ENCODE data around the gene TMEM253.

TMEM253 gene

DNA sequence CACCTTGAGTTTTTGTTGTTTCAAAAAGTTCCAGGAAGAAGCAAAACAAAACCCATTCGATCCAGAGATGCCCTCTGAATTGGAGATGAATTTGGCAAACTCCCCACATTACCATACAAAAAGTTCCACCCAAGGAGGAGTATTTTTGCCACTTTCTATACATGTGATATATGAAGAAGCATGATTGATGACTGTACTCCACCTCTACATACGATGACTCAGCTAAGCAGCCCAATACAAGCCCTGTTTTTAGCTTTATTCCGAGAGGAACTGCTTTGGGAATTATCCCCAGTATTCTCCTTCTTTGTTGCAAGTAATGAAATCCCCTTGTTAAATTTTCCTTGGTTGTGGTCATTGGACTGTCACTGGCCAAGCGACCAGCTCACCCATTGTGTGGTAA lies 11.4 kb downstream of the TMEM253 start:
- no peak overlapping the region for H3K4me3 ChIP-seq (ENCODE audit: low read depth in 1 of 2, low read length in 2 of 2)
- H3K27me3 ChIP-seq (ENCODE audit: control insufficient read depth in 1 of 2, insufficient read depth in 2 of 2, low read length in 2 of 2), result no peaks in the 10 kb centered on the region
- no peak overlapping the region for H3K9ac ChIP-seq (ENCODE audit: low read length)
- H3K36me3 ChIP-seq (ENCODE audit: insufficient read depth, low read length), result no peaks in the 10 kb centered on the region
- no peak overlapping the region for H3K27ac ChIP-seq (ENCODE audit: low read depth, low read length)
- H3K9me3 ChIP-seq (ENCODE audit: low read length), result no peaks in the 10 kb centered on the region
- no peaks in the 10 kb centered on the region for H3K4me1 ChIP-seq (ENCODE audit: insufficient read depth, low read length)

GRCh38 chr14:21113369-21113768 lies 12.5 kb downstream of the TMEM253 start:
- H3K27me3 ChIP-seq (ENCODE audit: control insufficient read depth in 1 of 2, insufficient read depth in 2 of 2, low read length in 2 of 2), result no peaks in the 10 kb centered on the region
- no peak overlapping the region for H3K4me3 ChIP-seq (ENCODE audit: low read depth in 1 of 2, low read length in 2 of 2)
- no peak overlapping the region for H3K9ac ChIP-seq (ENCODE audit: low read length)
- no peaks in the 10 kb centered on the region for H3K36me3 ChIP-seq (ENCODE audit: insufficient read depth, low read length)
- H3K27ac ChIP-seq (ENCODE audit: low read depth, low read length), result no peak overlapping the region
- no peaks in the 10 kb centered on the region for H3K9me3 ChIP-seq (ENCODE audit: low read length)
- no peaks in the 10 kb centered on the region for H3K4me1 ChIP-seq (ENCODE audit: insufficient read depth, low read length)

DNA sequence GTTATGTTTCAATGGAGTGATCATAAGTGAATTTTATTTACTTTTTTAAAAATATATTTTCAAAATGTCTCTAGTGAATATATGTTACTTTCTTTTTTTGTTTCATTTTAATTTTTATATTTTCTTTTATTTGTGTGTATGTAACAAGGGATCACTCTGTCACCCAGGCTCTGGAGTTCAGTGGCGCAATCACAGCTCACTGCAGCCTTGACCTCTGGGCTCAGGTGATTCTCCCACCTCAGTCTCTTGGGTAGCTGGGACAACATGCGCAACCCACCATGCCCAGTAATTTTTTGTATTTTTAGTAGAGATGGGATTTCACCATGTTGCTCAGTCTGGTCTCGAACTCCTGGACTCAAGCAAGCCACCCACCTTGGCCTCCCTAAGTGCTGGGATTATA lies 18.1 kb downstream of the TMEM253 start:
- Histone ChIP-seq H3K9me3 (ENCODE audit: low read length) (no peaks in the 10 kb centered on the region), H3K4me1 (ENCODE audit: insufficient read depth, low read length) (no peaks in the 10 kb centered on the region), H3K27me3 (ENCODE audit: control insufficient read depth in 1 of 2, insufficient read depth in 2 of 2, low read length in 2 of 2) (no peaks in the 10 kb centered on the region), H3K36me3 (ENCODE audit: insufficient read depth, low read length) (no peaks in the 10 kb centered on the region), H3K27ac (ENCODE audit: low read depth, low read length) (no peak overlapping the region), H3K9ac (ENCODE audit: low read length) (no peak overlapping the region), H3K4me3 (ENCODE audit: low read depth in 1 of 2, low read length in 2 of 2) (no peak overlapping the region)

DNA sequence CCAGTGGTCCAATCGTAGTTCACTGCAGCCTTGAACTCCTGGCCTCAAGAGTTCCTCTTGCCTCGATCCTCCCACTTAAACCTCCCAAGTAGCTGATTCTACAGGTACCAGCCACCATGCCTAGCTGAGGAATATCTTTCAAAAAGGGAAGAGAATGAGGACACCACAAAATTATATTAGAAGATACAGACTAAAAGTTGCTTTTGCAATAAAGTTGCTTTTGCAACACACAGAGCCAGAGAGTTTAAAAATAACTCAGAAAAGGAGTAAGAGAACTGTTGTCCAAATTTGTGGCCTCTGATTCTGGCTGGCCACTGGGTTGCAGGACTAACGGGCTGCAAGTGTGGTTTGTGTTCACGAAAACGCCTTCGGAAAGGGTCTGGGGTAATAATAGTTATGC lies 19.8 kb downstream of the TMEM253 start:
- Histone ChIP-seq H3K36me3 (ENCODE audit: insufficient read depth, low read length) (no peaks in the 10 kb centered on the region), H3K27me3 (ENCODE audit: control insufficient read depth in 1 of 2, insufficient read depth in 2 of 2, low read length in 2 of 2) (no peaks in the 10 kb centered on the region), H3K27ac (ENCODE audit: low read depth, low read length) (no peak overlapping the region), H3K4me1 (ENCODE audit: insufficient read depth, low read length) (no peaks in the 10 kb centered on the region), H3K9ac (ENCODE audit: low read length) (no peak overlapping the region), H3K9me3 (ENCODE audit: low read length) (no peaks in the 10 kb centered on the region), H3K4me3 (ENCODE audit: low read depth in 1 of 2, low read length in 2 of 2) (no peak overlapping the region)

DNA sequence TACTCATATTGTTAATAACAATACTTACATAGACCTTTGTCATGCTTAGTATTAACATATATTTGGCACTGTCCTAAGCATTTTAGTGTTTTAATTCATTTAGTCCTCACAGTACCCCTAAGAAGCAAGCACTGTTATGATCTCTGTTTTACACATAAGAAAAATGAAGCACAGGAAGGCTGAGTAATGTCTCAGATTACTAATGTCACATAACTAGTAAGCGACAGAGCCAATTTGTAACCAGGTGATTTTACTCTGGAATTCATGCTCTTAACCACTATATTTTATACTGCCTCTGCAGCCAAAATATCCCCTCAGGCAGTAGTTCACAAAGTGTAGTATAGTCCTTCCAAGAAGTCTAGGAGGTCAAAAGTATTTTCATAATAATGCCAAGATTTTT lies 20.3 kb downstream of the TMEM253 start:
- no peaks in the 10 kb centered on the region for H3K27me3 ChIP-seq (ENCODE audit: control insufficient read depth in 1 of 2, insufficient read depth in 2 of 2, low read length in 2 of 2)
- no peak overlapping the region for H3K9ac ChIP-seq (ENCODE audit: low read length)
- H3K36me3 ChIP-seq (ENCODE audit: insufficient read depth, low read length), result no peaks in the 10 kb centered on the region
- H3K4me3 ChIP-seq (ENCODE audit: low read depth in 1 of 2, low read length in 2 of 2), result no peak overlapping the region
- H3K4me1 ChIP-seq (ENCODE audit: insufficient read depth, low read length), result no peaks in the 10 kb centered on the region
- no peaks in the 10 kb centered on the region for H3K9me3 ChIP-seq (ENCODE audit: low read length)
- H3K27ac ChIP-seq (ENCODE audit: low read depth, low read length), result no peak overlapping the region

DNA sequence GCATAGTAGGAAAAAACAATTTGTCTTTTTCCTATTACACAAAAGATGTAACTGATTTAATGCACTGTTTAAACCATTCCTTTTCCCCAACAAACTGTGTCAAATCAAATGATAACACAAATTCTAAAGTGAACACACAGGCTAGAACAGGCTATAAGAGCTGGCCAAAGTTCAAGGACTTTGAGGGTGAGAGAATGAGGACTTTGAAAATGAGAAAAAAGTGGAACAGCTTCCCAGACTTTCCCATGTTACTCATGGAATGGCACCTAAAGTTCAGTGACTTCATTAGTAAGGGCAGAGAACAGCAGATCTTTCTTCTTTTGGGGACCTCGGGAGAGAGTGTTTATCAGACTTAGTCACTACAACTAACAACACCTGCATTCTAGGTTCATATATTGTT lies 22.6 kb downstream of the TMEM253 start:
- H3K36me3 ChIP-seq (ENCODE audit: insufficient read depth, low read length), result no peaks in the 10 kb centered on the region
- no peaks in the 10 kb centered on the region for H3K9me3 ChIP-seq (ENCODE audit: low read length)

GRCh38 chr14:21133901-21134300 lies 33.0 kb downstream of the TMEM253 start:
- Histone ChIP-seq H3K4me3 (ENCODE audit: low read depth in 1 of 2, low read length in 2 of 2) (no peak overlapping the region), H3K27me3 (ENCODE audit: control insufficient read depth in 1 of 2, insufficient read depth in 2 of 2, low read length in 2 of 2) (no peaks in the 10 kb centered on the region), H3K36me3 (ENCODE audit: insufficient read depth, low read length) (no peaks in the 10 kb centered on the region), H3K27ac (ENCODE audit: low read depth, low read length) (no peak overlapping the region), H3K9me3 (ENCODE audit: low read length) (no peaks in the 10 kb centered on the region), H3K9ac (ENCODE audit: low read length) (no peak overlapping the region), H3K4me1 (ENCODE audit: insufficient read depth, low read length) (no peaks in the 10 kb centered on the region)

More for the DNA sequence above, 22.6 kb downstream of the TMEM253 start:
- no peak overlapping the region for H3K27ac ChIP-seq (ENCODE audit: low read depth, low read length)
- no peak overlapping the region for H3K4me3 ChIP-seq (ENCODE audit: low read depth in 1 of 2, low read length in 2 of 2)
- H3K27me3 ChIP-seq (ENCODE audit: control insufficient read depth in 1 of 2, insufficient read depth in 2 of 2, low read length in 2 of 2), result no peaks in the 10 kb centered on the region
- H3K9ac ChIP-seq (ENCODE audit: low read length), result no peak overlapping the region
- no peaks in the 10 kb centered on the region for H3K4me1 ChIP-seq (ENCODE audit: insufficient read depth, low read length)

GRCh38 chr14:21136024-21136423 lies 35.2 kb downstream of the TMEM253 start:
- Histone ChIP-seq H3K4me1 (ENCODE audit: insufficient read depth, low read length) (no peaks in the 10 kb centered on the region), H3K27ac (ENCODE audit: low read depth, low read length) (no peak overlapping the region), H3K4me3 (ENCODE audit: low read depth in 1 of 2, low read length in 2 of 2) (no peak overlapping the region), H3K9me3 (ENCODE audit: low read length) (no peaks in the 10 kb centered on the region), H3K27me3 (ENCODE audit: control insufficient read depth in 1 of 2, insufficient read depth in 2 of 2, low read length in 2 of 2) (no peaks in the 10 kb centered on the region), H3K36me3 (ENCODE audit: insufficient read depth, low read length) (no peaks in the 10 kb centered on the region), H3K9ac (ENCODE audit: low read length) (no peak overlapping the region)

DNA sequence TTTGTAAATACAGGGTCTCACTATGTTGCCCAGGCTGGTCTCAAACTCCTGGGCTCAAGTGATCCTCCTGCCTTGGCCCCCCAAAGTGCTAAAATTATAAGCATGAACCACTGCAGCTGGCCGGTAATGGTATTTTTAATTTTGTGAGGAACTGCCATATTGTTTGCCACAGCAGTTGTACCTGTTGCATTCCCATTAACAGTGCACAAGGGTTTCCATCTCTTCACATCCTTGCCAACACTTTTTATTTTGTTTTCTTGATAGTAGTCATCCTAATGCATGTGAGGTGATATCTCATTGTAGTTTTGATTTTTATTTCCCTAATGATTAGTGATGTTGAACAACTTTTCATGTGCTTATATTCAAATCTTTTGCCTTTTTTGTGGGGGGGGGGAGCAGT lies 41.5 kb downstream of the TMEM253 start:
- Histone ChIP-seq H3K9me3 (ENCODE audit: low read length) (no peaks in the 10 kb centered on the region), H3K4me1 (ENCODE audit: insufficient read depth, low read length) (no peaks in the 10 kb centered on the region), H3K27ac (ENCODE audit: low read depth, low read length) (no peak overlapping the region), H3K36me3 (ENCODE audit: insufficient read depth, low read length) (no peaks in the 10 kb centered on the region), H3K4me3 (ENCODE audit: low read depth in 1 of 2, low read length in 2 of 2) (no peak overlapping the region), H3K27me3 (ENCODE audit: control insufficient read depth in 1 of 2, insufficient read depth in 2 of 2, low read length in 2 of 2) (no peaks in the 10 kb centered on the region), H3K9ac (ENCODE audit: low read length) (no peak overlapping the region)

DNA sequence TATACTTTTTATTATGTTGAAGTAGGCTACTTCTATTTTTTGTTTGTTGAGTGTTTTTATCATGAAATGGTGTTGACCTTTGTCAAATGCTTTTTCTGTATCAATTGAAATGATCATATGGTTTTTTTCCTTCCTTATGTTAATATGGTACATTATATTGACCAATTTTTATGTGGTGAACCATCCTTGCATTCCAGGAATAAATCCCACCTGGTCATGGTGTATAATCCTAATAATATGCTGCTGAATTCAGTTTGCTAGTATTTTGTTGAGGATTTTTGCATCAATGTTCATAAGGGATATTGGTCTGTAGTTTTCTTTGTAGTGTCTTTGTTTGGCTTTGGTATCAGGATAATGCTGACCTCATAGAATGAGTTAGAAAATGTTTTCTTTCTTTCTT lies 44.6 kb downstream of the TMEM253 start:
- H3K27me3 ChIP-seq (ENCODE audit: control insufficient read depth in 1 of 2, insufficient read depth in 2 of 2, low read length in 2 of 2), result no peaks in the 10 kb centered on the region
- H3K4me1 ChIP-seq (ENCODE audit: insufficient read depth, low read length), result no peaks in the 10 kb centered on the region
- no peaks in the 10 kb centered on the region for H3K9me3 ChIP-seq (ENCODE audit: low read length)

GRCh38 chr14:21149641-21150367 lies 48.9 kb downstream of the TMEM253 start:
- Histone ChIP-seq H3K27me3 (ENCODE audit: control insufficient read depth in 1 of 2, insufficient read depth in 2 of 2, low read length in 2 of 2) (no peaks in the 10 kb centered on the region), H3K9me3 (ENCODE audit: low read length) (no peaks in the 10 kb centered on the region), H3K27ac (ENCODE audit: low read depth, low read length) (no peak overlapping the region), H3K9ac (ENCODE audit: low read length) (no peak overlapping the region), H3K36me3 (ENCODE audit: insufficient read depth, low read length) (no peaks in the 10 kb centered on the region), H3K4me3 (ENCODE audit: low read depth in 1 of 2, low read length in 2 of 2) (no peak overlapping the region), H3K4me1 (ENCODE audit: insufficient read depth, low read length) (no peaks in the 10 kb centered on the region)

More for the DNA sequence above, 44.6 kb downstream of the TMEM253 start:
- no peaks in the 10 kb centered on the region for H3K36me3 ChIP-seq (ENCODE audit: insufficient read depth, low read length)
- no peak overlapping the region for H3K9ac ChIP-seq (ENCODE audit: low read length)
- H3K27ac ChIP-seq (ENCODE audit: low read depth, low read length), result no peak overlapping the region
- H3K4me3 ChIP-seq (ENCODE audit: low read depth in 1 of 2, low read length in 2 of 2), result no peak overlapping the region
